Measurements from ENCODE around the gene CERS4.
"Not testable (repeated sequence)": the region's sequence is repeated elsewhere in the genome, so short reads cannot be mapped to it uniquely, and the experiment has no call there.

The CERS4 gene

DNA sequence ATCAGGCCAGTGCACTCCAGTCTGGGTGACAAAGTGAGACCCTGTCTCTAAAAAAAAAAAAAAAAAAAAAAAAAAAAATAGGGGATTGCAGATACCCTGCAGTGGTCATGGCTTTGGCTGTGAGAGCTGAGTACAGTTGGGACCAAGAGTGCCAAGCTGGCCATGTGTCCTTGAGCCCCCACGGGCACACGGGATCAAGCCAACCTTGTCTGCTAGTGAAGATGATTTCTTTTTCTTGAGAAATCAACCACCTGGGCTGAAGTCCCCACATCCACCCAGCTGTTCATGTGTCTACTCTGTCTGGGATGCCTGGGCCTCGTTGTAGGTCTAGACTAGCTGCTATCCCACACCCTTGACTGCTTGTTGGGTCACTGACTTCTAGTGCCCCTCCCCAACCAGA, 34.0 kb downstream of the CERS4 start:
- DNase-seq (ENCODE audit: low spot score) = no peak

DNA sequence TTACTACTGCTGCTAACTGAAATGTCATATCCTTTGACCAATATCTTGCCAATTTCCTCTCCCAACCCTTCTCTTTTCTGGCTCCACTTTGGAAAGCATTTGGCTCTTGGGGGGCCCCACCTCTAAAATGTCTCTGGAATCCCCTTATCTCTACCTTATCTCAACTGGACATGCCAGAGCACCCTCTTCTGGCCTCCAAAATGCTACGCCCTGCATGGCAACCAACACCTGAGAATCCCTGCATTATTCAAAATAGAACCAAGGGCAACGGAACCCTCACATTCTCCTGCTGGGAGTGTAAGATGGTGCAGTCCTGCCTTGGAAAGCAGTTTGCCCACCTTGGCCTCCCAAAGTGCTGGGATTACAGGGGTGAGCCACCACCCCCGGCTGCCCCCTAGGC, 35.3 kb downstream of the CERS4 start:
- DNase-seq (ENCODE audit: low spot score) = no peak

DNA sequence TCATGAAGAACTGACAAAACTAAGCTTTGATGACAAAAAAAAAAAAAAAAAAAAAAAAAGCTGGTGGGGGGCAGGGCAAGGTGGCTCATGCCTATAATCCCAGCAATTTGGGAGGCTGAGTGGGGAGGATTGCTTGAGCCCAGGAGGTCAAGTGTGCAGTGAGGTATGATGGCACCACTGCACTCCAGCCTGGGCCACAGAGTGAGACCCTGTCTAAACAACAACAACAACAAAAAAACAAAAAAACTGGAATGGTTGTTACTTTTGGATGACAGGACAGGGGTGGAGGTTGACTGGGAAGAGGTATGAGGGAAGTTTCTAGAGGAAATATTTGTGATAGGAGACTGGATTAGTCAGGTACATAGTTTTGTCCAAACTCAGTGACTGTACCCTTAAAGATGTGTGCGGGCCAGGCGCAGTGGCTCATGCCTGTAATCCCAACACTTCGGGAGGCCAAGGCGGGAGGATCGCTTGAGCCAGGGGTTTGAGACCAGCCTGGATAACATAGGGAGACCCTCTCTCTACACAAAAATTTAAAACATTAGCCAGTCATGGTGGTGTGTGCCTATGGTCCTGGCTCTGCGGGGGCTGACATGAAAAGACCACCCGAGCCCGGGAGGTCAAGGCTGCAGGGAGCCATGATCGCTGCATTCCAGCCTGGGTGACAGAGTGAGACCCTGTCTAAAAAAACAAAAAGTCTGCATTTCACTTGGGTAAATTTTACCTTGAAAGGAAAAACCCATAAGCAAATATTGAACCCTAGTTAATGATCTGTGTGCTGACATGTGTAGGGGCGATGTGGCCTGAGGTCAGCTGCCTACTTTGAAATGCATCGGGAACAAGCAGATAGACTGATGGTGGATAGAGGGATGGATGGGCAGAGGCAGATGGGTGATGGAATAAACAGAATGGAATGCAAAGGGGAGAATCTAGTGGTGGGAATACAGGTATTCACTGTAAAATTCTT, 37.0 kb downstream of the CERS4 start:
- no peak for DNase-seq (ENCODE audit: low spot score)

DNA sequence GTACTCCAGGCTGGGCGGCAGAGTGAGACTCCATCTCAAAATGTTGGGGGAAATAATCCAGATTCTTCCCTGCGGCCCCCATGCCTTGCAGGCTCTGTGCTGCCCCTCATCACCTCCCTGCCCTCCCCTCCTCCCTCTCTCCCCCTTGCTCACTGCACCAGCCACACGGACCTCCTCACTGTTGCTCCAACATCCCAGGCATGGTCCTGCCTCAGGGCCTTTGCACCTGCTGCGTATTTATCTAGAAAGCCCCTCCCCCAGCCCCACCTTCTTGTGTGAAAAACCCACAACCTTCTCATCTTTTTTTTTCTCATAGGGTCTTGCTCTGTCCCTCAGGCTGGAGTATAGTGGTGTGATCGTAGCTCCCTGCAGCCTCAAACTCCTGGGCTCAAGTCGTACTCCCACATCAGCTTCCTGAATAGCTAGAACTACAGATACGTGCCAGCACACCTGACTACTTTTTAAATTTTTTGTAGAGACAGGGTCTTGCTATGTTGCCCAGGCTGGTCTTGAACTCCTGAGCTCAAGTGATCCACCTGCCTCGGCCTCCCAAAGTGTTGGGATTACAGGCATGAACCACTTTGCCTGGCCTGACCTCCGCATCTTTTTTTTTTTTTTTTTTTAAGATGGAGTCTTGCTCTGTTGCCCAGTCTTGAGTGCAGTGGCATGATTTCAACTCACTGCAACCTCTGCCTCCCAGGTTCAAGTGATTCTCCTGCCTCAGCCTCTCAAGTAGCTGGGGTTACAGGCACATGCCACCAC, 38.1 kb downstream of the CERS4 start:
- not testable (repeated sequence) for DNase-seq (ENCODE audit: low spot score)

DNA sequence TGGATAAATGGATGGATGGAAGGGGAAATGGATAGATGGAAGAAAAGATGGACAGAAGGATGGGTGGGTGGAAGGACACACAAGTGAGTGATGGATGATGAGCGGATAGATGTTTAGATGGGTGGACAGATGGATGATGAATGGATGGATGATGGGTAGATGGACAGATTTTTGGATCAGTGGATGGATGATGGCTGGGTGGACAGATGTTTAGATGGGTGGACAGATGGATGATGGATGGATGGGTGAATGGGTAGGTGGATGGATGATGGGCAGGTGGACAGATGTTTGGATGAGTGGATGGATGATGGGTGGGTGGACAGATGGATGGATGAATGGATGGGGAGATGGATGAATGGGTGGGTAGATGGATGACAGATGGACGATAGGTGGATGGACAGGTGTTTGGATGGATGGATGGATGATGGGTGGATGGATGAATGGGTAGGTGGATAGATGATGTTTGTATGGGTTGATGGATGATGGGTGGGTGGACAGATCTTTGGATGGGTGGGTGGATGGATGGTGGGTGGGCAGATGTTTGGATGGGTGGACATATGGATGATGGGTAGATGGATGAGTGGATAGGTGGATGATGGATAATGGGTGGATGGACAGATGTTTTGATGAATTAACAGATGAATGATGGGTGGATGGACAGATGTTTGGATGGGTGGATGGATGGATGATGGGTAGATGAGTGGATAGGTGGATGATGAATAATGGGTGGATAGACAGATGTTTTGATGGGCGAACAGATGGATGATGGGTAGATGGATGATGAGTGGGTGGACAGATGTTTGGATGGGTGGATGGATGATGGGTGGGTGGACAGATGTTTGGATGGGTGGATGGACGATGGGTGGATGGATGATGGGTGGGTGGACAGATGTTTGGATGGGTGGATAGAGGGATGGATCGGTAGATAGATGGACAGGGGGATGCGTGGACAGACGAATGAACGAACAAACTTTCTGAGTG, 39.5 kb downstream of the CERS4 start:
- DNase-seq (ENCODE audit: low spot score) = no peak

DNA sequence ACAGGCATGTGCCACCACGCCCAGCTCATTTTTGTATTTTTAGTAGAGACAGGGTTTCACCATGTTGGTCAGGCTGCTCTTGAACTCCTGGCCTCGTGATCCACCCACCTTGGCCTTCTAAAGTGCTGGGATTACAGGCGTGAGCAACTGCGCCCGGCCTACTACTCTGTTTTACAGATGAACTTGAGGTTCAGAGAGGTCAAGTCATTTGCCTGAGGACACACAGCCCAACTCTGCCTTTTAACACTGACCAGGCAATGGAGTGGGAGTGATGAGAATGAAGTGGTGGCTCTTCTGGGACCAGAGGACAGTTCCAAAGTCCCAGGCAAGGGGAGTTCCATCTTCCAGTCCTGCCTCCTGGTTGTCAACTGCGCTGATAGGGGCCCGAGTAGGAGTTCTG, 41.4 kb downstream of the CERS4 start:
- no peak for DNase-seq (ENCODE audit: low spot score)

DNA sequence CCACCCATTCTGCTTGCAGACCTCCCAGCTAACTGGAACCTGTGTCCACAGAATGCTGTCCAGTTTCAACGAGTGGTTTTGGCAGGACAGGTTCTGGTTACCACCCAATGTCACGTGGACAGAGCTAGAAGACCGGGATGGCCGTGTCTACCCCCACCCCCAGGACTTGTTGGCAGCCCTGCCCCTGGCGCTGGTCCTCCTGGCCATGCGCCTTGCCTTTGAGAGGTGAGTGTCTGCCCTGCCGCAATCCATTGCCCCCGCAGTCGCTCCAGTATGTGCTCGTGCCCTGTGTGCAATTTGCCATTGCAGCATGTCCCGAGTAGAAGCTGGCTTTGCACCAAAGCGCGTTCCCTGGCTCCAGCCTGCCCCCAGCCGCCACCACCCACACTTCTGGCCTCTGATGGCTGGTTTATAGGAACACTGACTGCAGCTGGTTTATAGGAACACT, 41.9 kb downstream of the CERS4 start:
- no peak for DNase-seq (ENCODE audit: low spot score)

DNA sequence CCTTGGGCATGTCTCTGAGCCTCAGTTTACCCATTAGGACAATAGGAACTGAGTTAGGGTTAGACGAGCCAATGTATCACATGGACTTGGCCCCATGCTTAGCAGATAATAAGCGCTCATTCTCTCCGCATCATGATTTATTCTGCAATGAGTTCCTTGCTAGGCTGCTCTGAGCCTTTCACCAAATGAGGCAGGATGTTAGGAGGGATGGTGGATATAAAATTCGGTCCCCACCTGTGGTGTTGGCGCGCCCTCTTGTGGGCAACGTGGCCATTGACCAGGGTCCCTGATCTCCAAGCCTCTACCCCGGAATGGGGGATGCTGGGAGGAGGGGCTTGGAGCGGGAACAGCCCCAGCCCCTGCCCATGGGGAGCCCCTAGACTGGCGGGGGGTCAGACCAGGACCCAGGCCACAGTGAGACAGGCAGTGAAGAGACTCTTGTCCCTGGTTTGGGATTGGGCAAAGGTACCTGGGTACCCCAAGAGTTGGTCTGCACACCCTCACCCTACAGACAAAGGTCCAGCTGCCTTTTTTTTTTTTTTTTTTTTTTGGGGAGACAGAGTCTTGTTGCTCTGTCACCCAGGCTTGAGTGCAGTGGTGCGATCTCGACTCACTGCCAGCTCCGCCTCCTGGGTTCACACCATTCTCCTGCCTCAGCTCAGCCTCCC, 43.9 kb downstream of the CERS4 start:
- peak; percentile 81 for DNase-seq (ENCODE audit: low spot score)

DNA sequence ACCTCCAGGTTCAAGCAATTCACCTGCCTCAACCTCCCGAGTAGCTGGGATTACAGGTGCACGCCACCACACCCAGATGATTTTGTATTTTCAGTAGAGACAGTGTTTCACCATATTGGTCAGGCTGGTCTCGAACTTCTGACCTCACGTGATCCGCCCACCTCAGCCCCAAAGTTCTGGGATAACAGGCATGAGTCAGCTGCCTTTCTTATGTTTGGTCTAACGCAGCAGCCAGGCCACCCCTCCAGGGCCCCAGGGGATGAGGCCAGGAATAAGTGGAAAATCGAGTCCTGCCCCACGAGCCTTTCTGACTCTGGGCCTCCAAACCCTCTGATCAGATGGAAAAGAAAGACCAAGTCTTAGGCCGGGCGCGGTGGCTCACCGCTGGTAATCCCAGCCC, 44.5 kb downstream of the CERS4 start:
- DNase-seq (ENCODE audit: low spot score) = no peak

DNA sequence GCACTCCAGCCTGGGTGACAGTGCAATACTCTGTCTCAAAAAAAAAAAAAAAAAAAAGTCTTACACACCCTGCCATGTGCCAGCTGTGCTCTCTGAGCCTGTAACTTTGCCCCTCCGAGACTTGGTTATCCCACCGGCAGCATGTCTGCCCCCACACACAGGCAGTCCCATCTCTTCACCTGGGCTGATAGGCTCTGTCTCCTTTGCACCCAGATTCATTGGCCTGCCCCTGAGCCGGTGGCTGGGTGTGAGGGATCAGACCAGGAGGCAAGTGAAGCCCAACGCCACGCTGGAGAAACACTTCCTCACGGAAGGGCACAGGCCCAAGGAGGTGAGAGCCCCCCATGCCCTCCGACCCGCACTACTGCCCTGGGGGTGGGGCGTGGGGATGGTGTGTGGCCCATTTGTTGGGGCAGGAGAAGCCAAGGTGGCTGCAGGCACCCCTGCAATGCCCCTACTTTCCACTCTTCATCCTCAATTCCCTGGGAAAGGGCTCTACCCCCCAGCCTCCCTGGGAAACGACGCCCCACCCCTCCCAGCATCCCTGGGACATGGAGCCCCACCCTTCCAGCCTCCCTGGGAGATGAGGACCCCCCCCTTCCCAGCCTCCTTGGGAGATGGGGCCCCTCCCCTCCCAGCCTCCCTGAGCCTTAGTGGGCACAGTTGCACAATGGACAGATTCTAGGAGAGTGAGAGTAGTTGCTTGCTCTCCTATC, 45.3 kb downstream of the CERS4 start:
- no peak for DNase-seq (ENCODE audit: low spot score)

DNA sequence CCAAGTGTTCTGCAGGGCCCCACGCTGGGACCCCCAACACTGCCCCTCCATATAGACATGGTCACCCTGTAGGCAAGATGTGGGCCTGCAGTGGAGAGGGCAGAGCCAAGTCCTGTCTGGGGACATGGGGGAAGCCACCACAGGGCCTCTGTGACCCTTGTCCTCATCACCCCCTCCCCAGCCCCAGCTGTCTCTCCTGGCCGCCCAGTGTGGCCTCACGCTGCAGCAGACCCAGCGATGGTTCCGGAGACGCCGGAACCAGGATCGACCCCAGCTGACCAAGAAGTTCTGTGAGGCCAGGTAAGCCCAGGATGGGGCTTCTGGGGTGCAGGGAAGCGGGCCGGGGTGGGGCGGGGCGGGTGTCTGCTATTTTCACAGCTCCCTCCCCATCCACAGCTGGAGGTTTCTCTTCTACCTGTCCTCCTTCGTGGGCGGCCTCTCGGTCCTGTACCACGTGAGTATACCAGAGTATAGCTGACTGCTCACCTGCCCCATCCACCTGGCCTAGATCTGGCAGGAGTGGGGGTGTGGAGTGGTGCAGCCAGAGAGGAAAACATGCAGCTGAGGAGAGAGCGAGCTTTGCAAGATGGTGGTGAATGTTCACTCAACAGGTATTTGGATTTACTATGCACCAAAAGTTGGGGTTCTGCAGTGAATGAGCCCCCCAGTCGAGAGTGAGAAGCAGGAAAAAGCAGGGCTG, 46.4 kb downstream of the CERS4 start:
- DNase-seq (ENCODE audit: low spot score) = no peak

DNA sequence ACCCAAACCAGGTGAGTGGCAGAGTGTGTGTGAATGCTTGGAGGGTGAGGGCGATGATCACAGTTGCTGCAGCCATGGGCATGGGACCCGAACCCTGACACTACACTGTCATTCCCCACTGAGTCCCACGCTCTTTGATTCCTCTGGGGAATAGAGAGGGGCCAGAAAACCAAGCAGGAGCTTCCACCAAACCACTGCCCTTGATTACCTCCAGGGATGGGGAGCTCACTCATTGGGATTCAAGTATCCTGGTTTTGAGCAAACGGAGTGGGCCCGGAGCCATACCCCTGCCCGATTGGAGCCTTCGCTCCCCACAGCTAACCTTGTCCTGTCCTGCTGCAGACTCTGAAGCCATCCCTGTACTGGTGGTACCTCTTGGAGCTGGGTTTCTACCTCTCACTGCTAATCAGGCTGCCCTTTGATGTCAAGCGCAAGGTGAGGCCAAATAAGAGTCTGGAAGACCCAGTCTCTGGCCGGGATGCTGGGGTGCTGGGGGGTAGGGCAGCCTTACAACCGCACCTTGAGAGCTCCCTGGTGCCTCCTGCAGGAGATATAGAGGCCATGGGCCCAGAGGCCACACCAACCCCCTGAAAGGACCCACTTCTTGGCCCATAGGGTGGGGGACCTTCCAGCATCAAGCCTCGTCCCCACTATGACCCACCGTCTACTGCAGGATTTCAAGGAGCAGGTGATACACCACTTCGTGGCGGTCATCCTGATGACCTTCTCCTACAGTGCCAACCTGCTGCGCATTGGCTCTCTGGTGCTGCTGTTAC, 47.3 kb downstream of the CERS4 start:
- no peak for DNase-seq (ENCODE audit: low spot score)

DNA sequence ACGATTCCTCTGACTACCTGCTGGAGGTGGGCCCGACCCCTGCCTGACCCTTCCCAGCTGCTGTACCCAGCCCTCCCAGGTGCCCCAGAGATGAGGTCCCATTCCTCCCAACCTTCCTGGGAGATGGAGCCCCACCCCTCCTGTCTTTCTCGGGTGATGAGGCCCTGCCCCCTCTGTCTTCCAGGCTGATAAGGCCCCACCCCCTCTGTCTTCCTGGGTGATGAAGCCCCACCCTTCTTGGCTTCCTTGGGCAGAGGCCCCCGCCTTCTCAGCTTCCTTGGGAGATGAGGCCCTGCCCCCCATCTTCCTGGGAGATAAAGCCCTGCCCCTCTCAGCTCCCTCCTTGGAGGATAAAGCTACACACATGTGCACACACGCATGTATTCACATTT, 47.9 kb downstream of the CERS4 start:
- DNase-seq (ENCODE audit: low spot score) = no peak

DNA sequence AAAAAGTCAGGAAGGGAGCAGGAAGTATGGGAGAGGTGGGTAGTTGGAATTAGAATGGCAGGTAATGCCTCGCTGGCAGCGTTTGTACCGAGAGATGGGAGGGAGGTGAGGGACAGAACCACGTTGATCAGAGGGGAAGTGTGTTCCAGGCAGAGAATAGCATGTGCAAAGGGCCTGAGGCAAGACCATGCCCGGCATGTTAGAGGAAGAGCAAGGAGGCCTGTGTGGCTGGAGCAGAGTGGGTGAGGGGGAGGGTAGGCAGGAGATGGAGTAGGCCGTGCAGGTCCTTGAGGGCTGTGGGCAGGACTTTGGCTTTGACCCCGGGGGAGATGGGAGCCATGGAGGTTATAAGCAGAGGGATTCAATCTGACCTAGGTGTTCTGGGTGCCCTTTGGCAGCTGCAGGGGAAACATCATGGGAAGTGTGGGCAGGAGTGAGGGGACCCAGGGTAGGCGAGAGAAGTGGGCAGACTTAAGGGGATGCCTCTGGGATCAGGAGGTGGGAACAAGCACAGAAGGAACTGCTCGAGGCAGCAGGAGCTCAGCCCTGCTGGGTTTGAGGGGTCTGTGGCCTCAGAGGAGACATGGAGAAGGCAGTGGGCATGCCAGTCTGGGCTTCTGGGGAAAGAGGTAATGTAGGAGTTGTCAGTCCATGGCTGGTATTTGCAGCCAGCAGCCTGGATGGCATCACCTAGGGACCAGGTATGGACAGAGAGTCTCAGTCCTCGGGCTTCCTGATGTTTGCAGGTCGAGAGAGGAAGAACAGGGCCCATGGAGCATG, 50.2 kb downstream of the CERS4 start:
- DNase-seq (ENCODE audit: low spot score) = no peak

DNA sequence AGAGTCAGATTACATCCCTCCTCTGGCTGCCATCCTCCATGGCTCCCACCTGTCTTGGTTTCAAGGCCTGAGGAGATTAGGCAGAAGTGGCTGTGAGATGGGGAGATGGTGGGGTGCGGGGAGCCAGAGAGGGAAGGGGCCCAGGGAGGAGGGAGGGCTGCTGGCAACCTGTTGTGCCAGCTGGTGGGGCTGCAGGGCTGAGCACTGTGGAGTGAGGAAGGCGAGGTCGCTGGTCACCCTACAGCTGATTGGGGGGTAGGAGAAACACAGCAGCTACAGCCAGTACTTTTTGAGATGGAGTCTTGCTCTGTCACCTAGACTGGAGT, 50.7 kb downstream of the CERS4 start:
- DNase-seq (ENCODE audit: low spot score) = no peak

DNA sequence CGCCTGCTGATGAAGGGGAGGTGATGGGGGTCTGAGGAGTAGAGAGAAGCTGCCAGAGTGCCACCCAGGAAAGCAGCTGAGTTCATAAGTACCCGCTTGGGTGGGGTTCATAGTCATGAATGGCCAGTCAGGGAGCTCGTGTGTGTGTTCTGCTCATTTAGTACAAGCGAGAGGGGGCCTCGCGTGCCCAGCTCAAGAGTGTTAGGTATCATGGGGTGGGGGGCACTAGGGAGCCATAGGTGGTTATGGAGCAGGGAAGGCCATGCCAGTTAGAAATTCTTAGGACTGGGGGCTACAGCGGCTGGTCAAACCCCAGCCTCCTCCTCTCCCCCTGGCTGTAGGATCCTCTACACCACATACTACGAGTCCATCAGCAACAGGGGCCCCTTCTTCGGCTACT, 52.2 kb downstream of the CERS4 start:
- DNase-seq (ENCODE audit: low spot score) = no peak

DNA sequence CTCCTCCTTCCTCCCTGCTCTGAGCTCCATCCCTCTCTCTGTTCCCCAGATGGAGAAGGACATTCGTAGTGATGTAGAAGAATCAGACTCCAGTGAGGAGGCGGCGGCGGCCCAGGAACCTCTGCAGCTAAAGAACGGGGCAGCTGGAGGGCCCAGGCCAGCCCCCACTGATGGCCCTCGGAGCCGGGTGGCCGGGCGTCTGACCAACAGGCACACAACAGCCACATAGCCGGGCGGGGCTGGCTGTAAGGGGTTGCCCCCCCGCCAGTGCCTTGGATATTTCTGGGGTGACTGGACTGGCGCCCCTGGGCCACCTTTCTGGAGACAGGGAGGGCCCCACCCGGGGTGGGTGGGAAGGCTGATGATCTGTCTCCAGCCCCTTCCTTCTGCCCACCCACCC, 52.7 kb downstream of the CERS4 start:
- no peak for DNase-seq (ENCODE audit: low spot score)

DNA sequence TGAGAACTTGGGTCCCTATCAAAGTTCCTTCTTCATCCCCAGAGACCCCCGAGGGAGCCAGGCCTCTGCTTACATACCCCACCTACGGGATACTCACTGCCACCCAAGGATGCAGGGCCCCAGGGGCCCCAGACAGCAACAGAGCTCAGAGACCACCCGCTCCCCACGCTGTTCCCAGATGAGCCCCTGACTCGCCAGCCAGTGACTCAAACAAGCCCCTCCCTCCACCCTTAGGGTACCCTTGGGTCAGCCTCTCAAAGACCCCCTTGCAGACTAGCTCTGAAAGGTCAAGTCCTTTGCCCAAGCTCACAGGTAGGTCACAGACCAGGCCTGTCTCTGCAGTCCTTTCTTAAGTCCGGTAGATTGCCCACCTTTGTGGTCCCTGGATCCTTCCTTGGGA, 53.3 kb downstream of the CERS4 start:
- no peak for DNase-seq (ENCODE audit: low spot score)

DNA sequence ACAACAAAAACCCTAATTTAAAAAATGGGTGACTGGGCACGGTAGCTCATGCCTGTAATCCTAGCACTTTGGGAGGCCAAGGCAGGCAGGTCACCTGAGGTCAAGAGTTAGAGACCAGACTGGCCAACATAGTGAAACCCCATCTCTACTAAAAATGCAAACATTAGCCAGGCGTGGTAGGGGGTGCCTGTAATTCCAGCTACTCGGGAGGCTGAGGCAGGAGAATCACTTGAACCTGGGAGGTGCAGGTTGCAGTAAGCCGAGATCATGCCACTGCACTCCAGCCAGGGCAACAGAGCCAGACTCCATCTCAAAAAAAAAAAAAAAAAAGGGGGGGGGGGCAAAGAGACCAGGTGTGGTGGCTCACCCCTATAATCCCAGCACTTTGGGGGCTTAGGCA, 55.1 kb downstream of the CERS4 start:
- DNase-seq (ENCODE audit: low spot score) = not testable (repeated sequence)
